Glutamatergic neuron (in vitro differentiated cells): Measurements from ENCODE around the gene HBB. TPM values are rescaled to one million over a fixed set of nuclear protein-coding genes. Genes with fewer than 3 reads are reported as not detected.

Experiments used
- DNase-seq: peaks from one replicate; pipeline ENCODE4 v3.0.0; 2022
- H3K27ac Mint-ChIP-seq: one replicate; pipeline ENCODE4 v1.8.0; 2020; ENCODE audit warnings: mild to moderate bottlenecking, mixed read lengths, inconsistent platforms; ENCODE audit not compliant: unreplicated experiment
- H3K27me3 Mint-ChIP-seq: one replicate; pipeline ENCODE4 v1.8.0; 2020; ENCODE audit warnings: mild to moderate bottlenecking, moderate library complexity, mixed read lengths, inconsistent platforms; ENCODE audit not compliant: unreplicated experiment
- H3K36me3 Mint-ChIP-seq: one replicate; pipeline ENCODE4 v1.8.0; 2020; ENCODE audit warnings: mild to moderate bottlenecking, mixed read lengths, inconsistent platforms; ENCODE audit not compliant: unreplicated experiment
- H3K4me1 Mint-ChIP-seq: one replicate; pipeline ENCODE4 v1.8.0; 2020; ENCODE audit warnings: mild to moderate bottlenecking, low read depth, mixed read lengths, inconsistent platforms; ENCODE audit not compliant: unreplicated experiment
- H3K4me3 Mint-ChIP-seq: one replicate; pipeline ENCODE4 v1.8.0; 2020; ENCODE audit warnings: mild to moderate bottlenecking, mixed read lengths, inconsistent platforms; ENCODE audit not compliant: unreplicated experiment
- H3K9me3 Mint-ChIP-seq: one replicate; pipeline ENCODE4 v1.8.0; 2020; ENCODE audit warnings: mild to moderate bottlenecking, moderate library complexity, mixed read lengths, inconsistent platforms; ENCODE audit not compliant: unreplicated experiment
- CTCF ChIP-seq: fragments of 200-600 bp; sonication (generic); IDR thresholded peaks from one replicate; pipeline ENCODE4 v1.5.0; 2021; ENCODE audit not compliant: partially characterized antibody, unreplicated experiment
- total RNA-seq: library from RNA; stranded (reverse); fragmentation: NEBNext Ultra II Directional; extraction: Animal tissue kit (Norgen Biotek cat#: 25700); gene quantifications from one replicate; pipeline ENCODE4 v1.2.1, GENCODE V29; 2021; ENCODE audit not compliant: unreplicated experiment

Gene HBB
- total RNA-seq, 1 donor from 2014 or later: not detected

GRCh38 chr11:5203366-5203765 is 23.5 kb downstream of the HBB start:
- H3K4me3 Mint-ChIP-seq: no peak overlapping the region
- no peak for TF ChIP-seq CTCF
- no peak overlapping the region for H3K27ac Mint-ChIP-seq
- no peak for DNase-seq
- H3K9me3 Mint-ChIP-seq: no peaks in the 10 kb centered on the region
- no peaks in the 10 kb centered on the region for H3K27me3 Mint-ChIP-seq
- H3K4me1 Mint-ChIP-seq: no peaks in the 10 kb centered on the region
- H3K36me3 Mint-ChIP-seq: no peaks in the 10 kb centered on the region

DNA sequence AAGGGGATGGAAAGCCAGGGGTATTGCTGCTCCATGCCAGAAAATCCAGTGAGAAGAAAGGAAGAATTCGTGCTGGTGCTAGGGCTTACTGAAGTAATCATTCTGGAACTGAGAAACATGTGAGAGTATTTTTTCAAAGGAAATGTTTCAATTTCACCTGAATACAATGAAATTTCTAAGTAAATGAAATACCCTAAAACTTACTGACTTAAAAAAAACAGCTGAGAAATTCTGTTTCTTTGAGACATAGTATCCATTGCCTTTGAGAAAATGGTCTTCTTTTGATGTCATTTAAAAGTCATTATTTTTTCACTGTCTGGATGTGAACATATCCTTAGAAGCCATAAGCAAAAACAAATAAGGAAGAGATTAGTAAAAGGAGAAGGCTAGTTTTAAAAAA is 26.3 kb downstream of the HBB start, which contains the start of gene OR51V1:
OR51V1 (minus strand) TSS at position 101 of the 400 bp plus-strand sequence; CDS start at position 101, 0 bp downstream.
- H3K27me3 Mint-ChIP-seq: no peaks in the 10 kb centered on the region
- H3K36me3 Mint-ChIP-seq: no peaks in the 10 kb centered on the region
- no peaks in the 10 kb centered on the region for H3K9me3 Mint-ChIP-seq
- no peaks in the 10 kb centered on the region for H3K4me1 Mint-ChIP-seq
- H3K4me3 Mint-ChIP-seq: no peak within 1 kb of the TSS
- no peak within 1 kb of the TSS for H3K27ac Mint-ChIP-seq
- no peak for TF ChIP-seq CTCF
- DNase-seq: no peak

DNA sequence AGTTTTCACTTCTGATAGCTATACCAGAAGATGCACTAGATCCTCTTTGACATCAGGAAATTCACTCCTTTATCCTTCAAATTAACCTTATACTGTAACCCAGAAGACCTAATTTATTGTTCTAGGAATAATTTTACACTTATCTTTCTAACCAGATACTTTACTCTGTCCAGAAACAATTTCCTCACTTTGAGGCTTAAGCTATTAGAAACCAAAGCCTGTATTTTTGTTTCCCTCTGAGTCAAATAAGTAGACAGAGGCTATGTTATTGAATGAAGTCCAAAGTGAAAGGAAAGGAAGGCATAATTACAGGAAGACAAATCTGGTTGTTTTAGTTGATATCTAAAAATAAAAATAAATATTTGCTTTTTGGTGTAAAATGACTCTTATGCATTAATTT is 28.6 kb downstream of the HBB start:
- DNase-seq: no peak
- Mint-ChIP-seq H3K36me3 (no peaks in the 10 kb centered on the region), H3K4me1 (no peaks in the 10 kb centered on the region), H3K27ac (no peak overlapping the region), H3K4me3 (no peak overlapping the region), H3K27me3 (no peaks in the 10 kb centered on the region), H3K9me3 (no peaks in the 10 kb centered on the region)
- TF ChIP-seq CTCF: no peak

DNA sequence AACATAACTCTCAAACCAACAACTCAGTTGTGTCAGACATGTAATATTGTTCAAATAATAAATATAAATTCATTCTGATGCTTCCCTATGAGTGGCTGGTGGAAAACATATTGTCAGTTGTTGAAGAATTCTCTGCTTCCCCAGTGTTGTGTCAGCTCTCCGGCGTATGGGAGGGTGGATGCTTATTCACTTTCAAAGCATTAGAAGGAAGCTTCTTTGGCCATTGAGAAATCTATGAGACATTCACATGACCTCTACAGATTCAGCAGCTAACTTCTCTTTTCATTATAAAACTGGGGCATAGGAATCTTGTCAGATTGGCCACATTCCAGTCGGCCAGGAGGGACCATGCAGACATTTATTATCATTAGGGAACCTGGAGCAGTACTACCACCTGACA is 29.3 kb downstream of the HBB start:
- peaks cover 2% of the 10 kb centered on the region for H3K9me3 Mint-ChIP-seq
- no peak overlapping the region for H3K27ac Mint-ChIP-seq
- TF ChIP-seq CTCF: no peak
- H3K27me3 Mint-ChIP-seq: no peaks in the 10 kb centered on the region
- DNase-seq: no peak
- H3K36me3 Mint-ChIP-seq: no peaks in the 10 kb centered on the region
- H3K4me3 Mint-ChIP-seq: no peak overlapping the region
- H3K4me1 Mint-ChIP-seq: no peaks in the 10 kb centered on the region

GRCh38 chr11:5196731-5197130 is 30.1 kb downstream of the HBB start:
- H3K4me1 Mint-ChIP-seq: no peaks in the 10 kb centered on the region
- no peaks in the 10 kb centered on the region for H3K27me3 Mint-ChIP-seq
- peaks cover 2% of the 10 kb centered on the region for H3K9me3 Mint-ChIP-seq
- H3K36me3 Mint-ChIP-seq: no peaks in the 10 kb centered on the region
- no peak overlapping the region for H3K27ac Mint-ChIP-seq
- TF ChIP-seq CTCF: no peak
- no peak overlapping the region for H3K4me3 Mint-ChIP-seq
- DNase-seq: no peak
